ENCODE data around the gene ADAMTS20.

ADAMTS20 gene

DNA sequence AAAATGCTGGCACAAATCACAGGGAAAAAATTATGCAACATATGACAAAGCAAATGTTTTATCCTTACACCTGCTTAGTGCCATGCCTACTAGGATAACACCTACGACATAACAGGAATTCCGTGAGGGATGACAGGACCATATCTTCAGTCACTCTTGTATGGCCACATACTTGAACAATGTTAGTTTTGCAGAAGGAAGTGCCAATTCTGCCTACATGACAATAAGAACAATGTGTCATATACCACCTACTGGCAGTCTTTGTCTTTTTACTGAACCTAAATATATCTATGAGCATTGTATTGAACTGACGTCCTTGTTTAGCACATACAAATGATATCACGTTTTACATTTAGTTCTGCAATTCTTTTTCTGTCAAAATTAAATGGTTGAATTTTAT is 234.0 kb downstream of the ADAMTS20 start:
- in situ Hi-C loops (cut with MboI; ENCODE audit: low sequenced_read_pairs): no loop called here

DNA sequence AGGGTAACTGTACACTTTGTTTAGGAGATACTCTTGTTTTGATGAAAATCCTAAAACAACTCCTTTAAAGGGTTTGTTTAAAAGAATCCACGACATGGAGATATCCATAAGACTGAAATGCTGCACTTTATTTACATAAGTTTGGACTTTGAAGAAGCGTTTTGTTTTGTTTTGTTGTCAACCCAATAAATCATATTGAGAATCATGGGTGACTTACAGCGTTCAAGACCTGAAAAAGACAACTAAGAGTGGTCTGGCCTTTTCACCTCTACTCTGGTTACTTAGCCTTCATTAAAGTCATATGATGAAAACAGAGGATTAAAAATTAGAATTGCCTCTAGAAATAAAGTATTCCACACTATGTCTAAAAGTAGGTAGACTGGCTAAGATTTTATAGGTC is 234.8 kb downstream of the ADAMTS20 start:
- in situ Hi-C loops (cut with MboI; ENCODE audit: low sequenced_read_pairs): no loop called here

DNA sequence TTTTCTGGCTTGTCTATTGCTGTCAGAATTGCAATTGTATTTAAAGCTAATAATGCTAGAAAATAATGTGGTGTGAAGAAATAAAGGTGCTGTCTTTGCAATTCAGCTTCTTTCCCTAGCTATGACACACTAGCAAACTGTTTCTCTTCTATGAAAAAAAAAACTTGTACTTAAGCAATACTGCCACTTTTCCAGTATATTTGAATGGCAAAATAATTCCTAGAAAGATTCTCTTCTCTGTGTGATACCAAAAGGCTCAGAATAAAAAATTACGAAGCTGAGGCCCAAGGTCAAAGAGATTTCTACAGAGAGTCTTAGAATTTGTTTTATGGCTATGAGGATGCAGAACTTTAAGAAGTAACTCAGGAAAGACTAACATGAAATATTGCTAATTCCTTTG is 235.5 kb downstream of the ADAMTS20 start:
- in situ Hi-C loops (cut with MboI; ENCODE audit: low sequenced_read_pairs): no loop called here

DNA sequence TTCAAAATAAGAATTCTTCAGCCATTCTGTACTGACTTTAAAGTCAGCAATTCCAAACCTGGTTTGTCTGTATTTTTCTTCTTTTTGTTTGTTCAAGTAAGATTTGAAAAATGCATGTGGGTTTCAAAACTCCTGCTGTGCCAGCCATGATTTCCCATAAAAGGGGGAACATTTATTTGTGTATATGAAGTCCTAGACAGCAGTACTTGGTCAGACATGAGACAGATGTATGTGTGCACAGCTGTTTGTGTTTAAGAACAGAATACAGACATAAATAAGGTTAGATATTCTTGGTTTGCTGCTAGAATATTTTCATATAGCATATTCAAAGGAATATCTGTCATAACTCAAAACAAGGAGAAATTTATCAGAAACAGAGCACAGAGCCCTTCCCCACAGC is 236.0 kb downstream of the ADAMTS20 start:
- in situ Hi-C loops (cut with MboI; ENCODE audit: low sequenced_read_pairs): no loop called here

DNA sequence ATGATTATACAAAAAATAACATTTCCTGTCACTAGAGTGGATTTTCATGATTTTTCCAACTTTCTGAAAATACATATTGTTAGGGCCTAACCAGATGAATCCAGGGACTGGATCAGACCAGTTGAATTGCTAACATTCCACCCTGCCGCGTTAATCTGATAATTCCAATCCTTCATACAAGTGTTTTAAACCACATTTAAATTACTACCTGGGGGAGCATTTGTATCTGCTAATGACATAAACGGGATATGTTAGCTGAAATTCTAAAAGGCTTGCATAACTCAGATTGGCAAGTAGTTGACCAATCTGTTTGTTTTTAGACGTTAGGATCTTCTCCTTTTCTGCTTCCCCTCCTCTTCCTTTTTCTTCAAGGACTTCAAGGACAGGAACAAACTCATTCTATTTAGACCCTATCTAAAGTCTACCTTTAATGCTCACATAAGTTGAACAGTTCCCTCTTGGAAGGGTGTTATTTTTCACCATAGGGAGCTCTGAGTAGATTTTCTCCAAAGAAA is 239.0 kb downstream of the ADAMTS20 start:
- in situ Hi-C loops (cut with MboI; ENCODE audit: low sequenced_read_pairs): no loop called here

DNA sequence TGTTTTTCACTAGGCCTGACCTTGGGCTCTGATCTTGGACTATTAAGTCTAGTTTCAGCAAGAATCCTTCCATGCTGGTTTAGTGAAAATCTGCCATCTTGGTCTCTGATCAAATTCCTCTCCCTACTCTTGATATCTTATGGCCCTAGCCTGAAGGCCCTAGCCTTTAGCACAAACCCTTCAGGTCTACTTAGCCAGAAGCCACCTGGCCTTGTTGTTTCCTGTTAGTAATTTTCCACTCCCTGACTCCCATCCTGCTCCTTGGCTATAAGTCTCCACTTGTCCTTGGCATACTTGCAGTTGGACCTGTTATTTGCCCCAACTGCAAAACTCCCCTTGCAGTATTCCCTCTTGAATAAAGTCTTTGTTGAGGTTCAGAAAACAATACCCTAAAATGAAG is 241.4 kb downstream of the ADAMTS20 start:
- in situ Hi-C loops (cut with MboI; ENCODE audit: low sequenced_read_pairs): no loop called here

DNA sequence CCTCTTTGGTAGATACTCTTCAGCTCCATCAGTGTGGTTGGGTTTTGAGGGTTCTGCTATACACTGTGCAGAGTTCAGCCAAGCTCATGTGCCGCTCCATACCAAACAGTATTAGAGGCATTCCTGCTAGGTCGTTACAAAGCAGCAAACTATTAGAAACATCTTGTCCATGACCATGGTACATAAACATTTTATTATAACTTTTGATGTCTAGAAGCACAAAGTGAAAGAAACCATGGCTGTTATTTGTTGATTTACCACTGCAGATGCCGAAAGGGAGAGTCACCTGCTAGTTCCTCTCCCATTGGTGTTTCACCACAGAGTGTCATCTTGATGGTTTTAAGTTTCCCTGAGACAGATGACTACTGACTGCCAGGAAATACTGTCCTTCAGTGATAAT is 242.0 kb downstream of the ADAMTS20 start:
- in situ Hi-C loops (cut with MboI; ENCODE audit: low sequenced_read_pairs): no loop called here

DNA sequence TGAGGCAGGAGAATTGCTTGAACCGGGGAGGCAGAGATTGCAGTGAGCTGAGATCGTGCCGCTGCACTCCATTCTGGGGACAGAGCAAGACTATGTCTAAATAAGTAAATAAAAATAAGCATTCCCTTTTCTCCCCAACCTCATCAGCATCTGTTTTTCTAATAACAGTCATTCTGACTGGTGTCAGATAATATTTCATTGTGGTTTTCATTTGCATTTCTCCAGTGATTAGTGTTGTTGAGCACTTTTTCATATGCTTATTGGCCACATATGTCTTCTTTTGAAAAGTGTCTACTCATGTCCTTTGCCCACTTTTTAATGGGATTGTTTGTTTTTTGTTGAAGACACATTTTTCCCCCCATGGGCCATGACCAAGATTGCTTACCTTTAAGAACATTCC is 243.2 kb downstream of the ADAMTS20 start:
- in situ Hi-C loops (cut with MboI; ENCODE audit: low sequenced_read_pairs): no loop called here

DNA sequence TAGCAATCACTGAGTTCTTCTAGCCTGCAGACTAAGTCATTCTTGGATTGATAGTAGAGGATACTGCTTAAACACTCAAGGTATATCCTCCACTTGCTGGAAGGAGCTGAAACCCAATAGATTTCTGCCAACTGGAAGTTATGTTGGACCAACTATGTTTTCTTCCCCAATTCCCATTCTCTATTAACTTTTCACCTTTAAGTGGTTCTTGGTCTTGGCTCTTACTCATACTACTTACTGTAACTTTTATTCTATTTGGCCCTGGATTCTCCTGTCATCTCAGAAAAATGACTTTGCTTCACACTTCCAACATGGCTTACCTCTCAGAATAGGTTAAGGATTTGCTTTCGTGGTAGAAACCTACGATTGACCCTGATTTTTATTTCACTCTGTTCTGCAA is 244.9 kb downstream of the ADAMTS20 start:
- in situ Hi-C loops (cut with MboI; ENCODE audit: low sequenced_read_pairs): no loop called here

DNA sequence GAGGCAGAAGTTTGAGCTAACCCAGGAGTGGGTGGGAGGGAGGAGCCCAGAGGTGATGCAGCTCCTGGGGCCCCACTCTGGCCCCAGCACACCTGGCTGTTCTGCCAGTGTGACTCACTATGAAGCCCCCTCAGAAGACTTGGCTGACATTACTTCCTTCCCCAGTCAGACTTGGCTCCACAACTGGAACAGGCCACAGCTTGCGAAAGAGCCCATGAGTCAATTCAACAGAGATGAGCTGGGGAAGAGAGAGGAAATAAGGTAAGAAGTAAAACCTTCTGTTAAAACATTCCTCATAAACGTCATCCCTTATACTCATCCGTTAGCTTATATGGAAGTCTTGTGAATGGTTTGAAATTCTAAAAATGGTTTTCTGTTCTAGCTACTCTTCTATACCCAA is 245.9 kb downstream of the ADAMTS20 start:
- in situ Hi-C loops (cut with MboI; ENCODE audit: low sequenced_read_pairs): no loop called here

DNA sequence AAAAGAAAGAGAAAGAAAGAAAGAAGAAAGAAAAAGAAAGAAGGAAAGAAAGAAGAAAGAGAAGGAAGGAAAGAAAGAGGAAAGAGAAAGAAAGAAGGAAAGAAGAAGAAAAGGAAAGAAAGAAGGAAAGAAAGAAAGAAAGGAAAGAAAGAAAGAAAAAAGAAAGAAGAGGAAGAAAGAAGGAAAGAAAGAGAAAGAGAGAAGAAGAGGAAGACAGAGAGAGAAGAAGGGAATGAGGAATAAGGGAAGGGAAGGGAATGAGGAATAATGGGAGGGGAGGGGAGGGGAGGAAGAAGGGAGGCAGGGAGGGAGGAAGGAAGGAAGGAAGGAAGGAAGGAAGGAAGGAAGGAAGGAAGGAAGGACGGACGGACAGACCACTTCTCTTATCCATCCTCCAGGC is 246.9 kb downstream of the ADAMTS20 start:
- in situ Hi-C loops (cut with MboI; ENCODE audit: low sequenced_read_pairs): no loop called here

Data from HL-60/S4 treated with phorbol 12-myristate 13-acetate at 8.2 ng/mL for 4 days and 3 days (cell line).